GM15510 (cell line): Measurements from ENCODE around the gene MAML1.

Experiments
- POLR2A ChIP-seq: IDR thresholded peaks from 3 replicates; pipeline ENCODE4 v1.6.1; 2011; ENCODE audit warnings: borderline replicate concordance; ENCODE audit not compliant: insufficient read length; ENCODE audit errors: extremely low read depth

Gene MAML1

DNA sequence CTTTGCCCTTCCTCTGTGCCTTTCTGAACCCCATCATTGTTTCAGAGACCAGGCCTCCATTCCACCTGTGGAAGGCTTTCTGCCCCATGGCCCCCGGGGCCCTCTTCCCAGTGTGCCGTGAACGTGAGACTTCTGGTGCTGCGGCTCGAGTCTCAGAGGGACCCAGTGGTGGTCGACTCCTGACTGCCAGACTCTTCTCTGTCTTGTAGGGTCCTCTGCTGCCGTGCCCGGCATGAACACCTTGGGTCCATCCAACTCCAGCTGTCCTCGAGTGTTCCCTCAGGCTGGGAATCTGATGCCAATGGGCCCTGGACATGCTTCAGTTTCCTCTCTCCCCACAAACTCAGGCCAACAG, 41.0 kb downstream of the MAML1 start:
- no peak for TF ChIP-seq POLR2A

DNA sequence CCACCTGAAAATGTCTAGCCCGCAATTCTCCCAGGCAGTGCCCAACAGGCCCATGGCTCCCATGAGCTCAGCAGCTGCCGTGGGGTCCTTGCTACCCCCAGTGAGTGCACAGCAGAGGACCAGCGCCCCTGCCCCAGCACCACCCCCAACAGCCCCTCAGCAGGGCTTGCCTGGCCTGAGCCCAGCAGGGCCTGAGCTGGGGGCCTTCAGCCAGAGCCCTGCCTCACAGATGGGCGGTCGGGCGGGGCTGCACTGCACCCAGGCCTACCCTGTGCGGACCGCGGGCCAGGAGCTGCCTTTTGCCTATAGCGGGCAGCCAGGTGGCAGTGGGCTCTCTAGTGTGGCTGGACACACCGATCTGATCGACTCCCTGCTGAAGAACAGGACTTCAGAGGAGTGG, 41.8 kb downstream of the MAML1 start:
- no peak for TF ChIP-seq POLR2A

DNA sequence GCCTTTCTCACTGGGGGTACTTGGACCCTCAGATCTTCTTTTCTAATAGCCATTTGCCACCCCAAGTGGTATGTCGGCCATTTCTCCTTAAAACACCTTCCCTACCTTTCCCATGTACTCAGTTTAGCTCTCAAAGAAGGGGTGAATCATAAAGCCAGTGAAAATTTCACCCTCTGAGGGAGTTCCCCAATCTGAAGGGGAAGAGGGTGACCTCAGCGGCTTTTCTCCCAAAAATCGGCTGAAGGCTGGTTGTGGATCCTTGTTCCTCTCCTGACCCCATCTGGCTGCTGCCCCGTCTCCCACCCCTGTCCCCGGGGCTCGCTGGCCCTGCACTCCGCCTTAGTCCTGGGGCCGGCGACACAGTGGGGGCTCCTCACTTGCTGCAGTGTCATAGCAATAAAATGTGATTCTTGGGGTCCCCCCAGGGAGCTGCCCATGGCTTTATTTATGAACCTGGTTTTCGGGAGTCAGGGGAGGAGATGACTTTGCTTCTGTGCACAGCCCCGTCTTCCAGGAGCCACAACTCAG, 43.9 kb downstream of the MAML1 start:
- no peak for TF ChIP-seq POLR2A

DNA sequence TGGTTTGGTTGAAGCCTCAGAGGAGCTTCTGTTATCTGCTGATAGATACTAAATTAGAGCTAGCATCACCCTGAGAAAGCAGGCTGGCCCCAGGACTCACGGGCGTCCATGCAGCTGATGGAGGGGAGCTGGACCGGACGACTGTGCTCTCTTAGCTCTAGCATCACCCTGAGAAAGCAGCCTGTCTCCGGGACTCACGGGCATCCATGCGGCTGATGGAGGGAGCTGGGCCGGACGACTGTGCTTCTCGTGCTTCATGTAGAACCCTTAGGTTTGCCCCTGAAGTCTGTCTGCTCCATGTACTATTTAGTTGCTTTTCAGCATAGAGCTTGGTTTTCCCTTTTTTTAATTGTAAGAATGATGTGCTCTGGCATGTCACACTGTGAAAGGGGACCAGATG, 44.8 kb downstream of the MAML1 start:
- no peak for TF ChIP-seq POLR2A

DNA sequence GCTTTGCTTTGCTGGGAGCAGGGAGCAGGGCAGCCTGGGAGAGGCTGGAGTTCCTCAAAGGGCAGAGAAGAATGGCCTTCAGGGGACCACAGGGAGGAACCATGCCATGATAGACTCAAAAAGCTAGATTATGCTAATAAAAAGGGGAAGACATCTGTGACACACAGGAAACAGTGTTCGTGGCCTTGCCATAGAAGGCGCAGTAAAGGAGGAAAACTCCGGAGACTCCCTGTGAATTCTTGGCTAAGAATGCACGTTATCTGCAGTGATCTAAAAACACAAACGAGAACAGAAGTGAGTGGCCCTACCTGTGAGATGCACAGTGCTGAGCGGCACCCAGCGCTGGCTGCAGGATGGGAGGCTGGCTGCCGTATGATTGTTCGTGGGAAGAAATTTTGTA, 45.3 kb downstream of the MAML1 start:
- TF ChIP-seq POLR2A = no peak

DNA sequence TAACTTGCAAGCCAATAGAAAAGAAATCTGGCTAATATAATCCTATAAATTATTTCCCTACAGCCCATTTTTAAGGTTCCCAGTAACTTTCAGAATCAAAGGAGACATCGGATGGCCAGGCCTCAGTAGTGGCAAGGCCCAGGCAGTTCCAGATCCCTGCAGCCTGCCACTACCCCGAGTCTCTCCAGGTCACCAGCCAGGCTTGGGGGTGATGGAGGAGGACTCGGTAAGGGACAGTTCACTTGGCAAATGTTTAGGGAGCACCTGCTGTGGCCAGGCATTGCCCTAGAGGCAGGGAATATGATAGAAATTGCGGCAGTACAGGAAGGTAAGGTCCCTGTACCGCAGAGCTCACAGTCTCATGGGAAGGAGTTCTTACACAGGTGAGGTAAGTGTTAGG, 46.0 kb downstream of the MAML1 start:
- TF ChIP-seq POLR2A = no peak

DNA sequence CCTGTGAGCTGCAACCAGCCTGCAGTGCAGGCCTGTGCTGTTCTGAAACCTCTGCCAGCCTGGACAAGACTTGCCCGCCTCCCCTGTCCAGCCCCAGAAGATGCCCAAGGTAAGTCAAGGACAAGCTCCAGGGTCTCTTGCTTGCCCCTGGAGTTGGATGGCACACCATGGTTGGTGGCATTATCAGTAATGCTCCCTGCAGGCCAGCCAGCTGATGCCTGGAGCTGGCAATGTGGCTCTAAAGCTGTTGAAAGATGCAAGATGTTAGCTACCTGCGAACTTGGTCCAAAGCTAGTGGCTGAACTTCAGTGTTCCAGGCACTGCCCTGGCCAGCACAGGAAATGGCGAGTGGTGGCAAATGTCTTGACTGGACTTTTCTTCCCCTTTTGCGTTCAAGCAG, 47.2 kb downstream of the MAML1 start:
- TF ChIP-seq POLR2A = no peak

DNA sequence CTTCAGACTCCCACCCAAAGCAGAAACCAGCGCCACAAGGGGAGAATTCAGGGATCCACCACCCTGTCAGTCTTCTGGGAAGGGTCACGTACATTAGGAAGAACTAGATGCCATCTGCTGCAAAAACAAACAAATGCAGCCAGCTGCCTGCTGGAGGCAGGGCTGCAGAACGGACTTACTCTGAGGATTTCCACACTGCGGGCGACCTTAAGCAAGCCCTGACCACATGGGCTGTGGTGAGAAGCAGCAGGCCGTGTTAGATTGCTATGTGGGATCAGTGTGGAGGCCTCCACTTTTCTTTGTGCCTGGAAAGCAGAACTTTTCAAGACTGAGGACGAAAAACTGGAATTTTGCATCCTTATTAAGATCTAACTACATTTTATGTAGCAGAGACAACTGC, 47.7 kb downstream of the MAML1 start:
- TF ChIP-seq POLR2A = no peak

DNA sequence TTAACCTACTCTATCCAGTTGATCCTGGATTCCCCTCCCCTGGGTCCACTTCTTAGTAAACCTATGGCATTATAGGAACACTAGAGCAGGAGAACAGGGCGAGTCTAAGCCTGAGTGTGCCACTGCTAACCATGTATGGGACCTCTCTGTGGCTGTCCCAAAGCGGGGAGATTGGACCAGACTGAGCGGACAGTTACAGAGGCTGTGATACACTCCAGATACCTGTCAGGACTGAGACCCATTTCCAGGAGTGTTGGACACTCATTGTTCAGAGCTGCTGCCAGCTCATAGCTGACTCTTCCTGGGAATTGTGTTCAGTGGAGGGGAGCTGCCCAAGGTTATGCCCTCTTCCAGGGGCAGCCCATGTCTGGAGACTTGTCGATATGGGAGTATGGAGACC, 49.2 kb downstream of the MAML1 start:
- TF ChIP-seq POLR2A = no peak

DNA sequence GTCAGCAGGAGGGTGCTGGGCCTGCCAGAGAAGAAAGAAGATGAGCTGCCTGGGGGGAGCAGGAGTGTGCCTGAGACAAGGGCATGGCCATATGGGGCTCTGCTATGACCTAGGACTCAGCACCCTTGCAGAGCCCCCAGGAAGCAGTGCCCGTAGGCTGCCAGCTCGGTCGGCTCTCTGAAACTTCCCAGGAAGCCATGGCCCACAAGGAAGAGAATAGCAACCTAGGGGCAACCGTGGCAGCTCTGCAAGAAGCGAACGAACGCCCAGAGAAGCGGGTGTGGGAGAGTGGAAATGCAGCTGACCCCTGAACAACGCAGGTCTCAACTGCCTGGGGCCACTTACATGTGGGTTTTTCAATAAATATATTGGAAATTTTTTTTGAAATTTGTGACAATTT, 50.5 kb downstream of the MAML1 start:
- TF ChIP-seq POLR2A = no peak

DNA sequence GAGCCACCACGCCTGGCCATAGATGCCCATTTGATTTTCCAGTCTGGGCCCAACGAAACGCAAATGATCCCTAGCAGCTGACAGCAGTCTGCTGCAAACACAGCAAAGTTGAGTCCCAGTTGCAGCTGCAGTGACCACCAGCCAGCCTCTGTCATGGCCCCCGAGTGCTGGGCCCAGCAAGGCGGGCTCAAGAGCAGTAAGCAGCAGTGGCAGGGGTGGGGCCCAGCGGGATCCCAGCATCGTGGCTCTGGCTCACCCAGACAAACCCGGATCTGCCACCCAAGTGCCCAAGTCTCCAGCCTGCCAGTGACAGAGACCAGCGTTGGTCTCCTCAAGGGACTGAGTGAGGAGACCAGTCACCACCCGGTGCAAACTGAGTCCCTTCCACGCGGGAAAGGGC, 54.2 kb downstream of the MAML1 start:
- TF ChIP-seq POLR2A = no peak

DNA sequence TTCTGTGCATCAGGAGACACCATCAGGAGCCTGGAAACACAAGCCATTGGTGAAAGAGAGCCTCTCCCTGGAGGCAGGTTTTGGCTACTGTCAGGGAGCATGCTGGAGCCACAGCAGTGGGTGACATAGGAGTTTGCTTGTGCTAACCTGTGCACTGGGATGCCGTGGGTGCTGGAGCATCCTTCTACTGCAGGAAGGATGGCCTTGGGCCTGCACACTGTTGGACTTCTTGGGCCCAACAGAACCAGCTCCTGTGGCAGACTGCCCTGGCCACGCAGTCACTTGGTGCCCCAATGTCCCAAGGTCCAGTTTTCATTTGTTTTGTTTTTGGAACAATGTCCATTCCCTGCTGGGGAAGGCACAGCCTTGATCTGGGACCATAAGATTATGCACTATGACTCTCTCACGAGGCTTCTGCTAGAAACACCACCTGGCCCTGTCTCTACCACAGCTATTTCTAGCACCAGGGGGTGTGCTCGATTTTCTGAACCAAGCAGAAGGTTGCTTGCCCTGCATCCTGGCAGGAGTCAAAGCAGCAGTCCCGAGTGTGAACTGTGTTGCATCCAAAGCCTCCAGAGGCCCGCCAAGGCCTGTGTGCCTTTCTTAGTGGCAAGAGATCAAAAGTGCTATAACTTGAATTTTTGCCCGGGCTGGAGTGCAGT, 55.7 kb downstream of the MAML1 start:
- no peak for TF ChIP-seq POLR2A

DNA sequence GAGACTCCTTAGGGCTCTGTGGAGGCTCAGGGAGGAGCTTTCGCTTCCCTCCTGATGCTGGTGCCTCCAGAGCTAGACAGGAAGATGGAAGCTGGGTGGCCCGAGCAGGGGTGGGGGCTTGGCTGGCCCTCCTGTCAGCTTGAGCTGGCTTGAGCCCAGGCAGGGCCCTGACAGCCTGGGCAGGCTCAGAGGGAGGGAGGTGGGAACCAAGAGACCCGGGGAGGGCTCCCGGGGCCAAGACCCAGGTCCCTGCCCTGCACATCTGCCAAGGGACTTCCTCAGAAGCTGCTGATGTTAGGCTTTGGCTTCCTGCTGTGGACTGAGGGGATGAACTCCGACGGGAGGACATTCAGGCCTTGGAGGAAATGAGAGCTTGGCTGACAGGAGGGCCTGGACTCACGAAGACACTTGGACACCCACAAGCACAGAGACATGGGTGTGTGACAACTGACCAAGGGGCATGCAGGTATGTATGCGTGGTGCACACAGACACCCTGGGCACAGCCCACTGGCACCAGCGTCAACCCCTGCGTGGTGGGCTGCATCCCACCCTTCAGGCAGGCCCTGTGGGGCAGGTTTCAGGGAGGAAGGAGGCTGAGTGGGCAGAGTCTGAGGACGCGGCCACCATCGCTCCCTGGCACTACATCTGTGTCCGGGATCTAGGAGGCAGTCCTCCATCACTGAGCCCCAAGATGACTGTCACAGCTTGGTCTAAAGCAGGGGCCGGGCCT, 59.4 kb downstream of the MAML1 start:
- no peak for TF ChIP-seq POLR2A

DNA sequence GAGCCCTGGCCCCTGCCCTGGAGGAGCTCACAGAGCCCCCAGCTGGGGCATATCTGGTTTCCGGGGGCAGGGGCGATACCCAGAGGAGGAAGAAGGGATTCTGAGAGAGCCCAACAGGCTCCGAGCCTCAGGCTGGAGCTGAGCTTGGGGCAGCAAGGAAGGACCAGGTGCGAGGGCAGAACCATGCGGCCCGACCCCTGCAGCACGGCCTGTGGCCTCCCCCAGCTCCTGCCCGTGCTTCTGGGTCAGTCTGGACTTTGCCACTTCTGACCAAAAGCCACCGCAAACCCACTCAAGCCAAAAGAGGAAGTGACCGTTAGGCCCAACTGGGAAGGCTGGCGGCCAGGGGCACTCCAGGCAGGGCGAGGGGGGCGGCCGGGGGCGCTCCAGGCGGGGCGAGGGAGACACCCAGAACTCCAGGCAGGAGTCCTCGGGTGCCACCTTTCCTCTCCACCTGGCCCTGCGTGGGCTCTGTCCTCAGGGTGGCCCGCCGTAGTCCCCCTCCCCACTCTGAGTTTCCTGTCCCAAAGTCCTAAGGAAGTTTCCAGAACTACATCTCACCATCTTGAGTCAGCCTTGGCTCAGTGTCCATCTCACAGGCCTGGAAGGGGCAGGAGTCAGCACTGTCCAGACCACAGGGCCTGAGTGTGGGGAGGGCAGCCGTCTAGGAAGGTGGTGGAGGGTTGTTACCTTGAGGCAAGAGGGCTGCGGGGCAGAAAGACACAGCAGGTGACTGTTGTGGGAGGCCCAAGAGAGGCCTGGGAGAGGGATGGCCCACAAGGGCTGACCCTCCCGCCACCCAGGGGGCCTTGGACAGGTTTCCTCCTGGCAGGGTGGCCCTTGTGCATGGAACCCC, 60.2 kb downstream of the MAML1 start:
- TF ChIP-seq POLR2A = no peak

DNA sequence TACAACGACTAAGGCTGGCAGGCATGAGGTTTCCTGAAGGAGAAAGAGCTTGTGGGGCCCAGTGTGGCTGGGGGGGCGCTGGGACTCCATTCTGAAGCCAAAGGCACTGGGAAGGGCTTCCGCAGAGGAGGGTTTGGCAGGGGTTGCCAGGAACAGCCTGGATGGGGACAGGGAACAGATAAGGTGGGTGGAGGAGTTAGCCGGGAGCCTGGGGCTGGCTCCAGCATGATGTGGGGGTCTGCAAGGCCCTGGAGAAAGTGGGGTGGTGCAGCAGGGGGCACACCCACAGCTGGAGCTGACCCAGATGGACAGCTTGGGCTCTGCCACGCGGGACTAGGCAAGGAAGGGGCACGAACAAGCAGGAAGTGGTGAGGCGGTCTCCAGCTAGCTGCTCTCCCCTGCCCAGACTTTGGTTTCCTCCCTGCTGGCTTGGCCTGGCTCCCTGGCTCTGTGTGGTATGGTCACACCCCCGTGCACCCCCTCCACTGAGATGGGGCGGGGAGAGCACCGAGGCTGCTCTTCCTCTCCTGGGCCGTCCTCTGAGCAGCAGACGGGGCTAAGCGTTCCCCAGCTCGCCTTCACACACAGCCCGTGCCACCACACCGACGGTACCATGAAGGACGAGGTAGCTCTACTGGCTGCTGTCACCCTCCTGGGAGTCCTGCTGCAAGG, 61.0 kb downstream of the MAML1 start, which contains the start of gene LTC4S:
Gene LTC4S, plus strand, starts transcription at position 519 of the 672 bp plus-strand sequence. Its CDS starts 95 bp downstream, at position 614.
- TF ChIP-seq POLR2A = no peak
